GM21447 (cell line): ENCODE data around the gene FAM9C.
"Not testable (repeated sequence)": the region's sequence is repeated elsewhere in the genome, so short reads cannot be mapped to it uniquely, and the experiment has no call there.

Source experiments
- ATAC-seq: cut with Tn5 transposase; IDR thresholded peaks from one replicate; pipeline ENCODE4 v1.9.1; 2021; ENCODE audit not compliant: unreplicated experiment

Gene FAM9C

GRCh38 chrX:13044441-13044840 is at the start of gene FAM9C:
TSS of gene FAM9C (minus strand) at chrX:13044620. CDS start at chrX:13043789, 831 bp downstream.
- ATAC-seq, result no peak

GRCh38 chrX:13093529-13094140 is 49.2 kb upstream of the FAM9C start:
- ATAC-seq, result no peak

- ATAC-seq, result peak; percentile 66
Observed at GRCh38 chrX:13092455-13092941, 48.1 kb upstream of the FAM9C start.

GRCh38 chrX:13091111-13091765 is 46.8 kb upstream of the FAM9C start:
- ATAC-seq, result no peak

GRCh38 chrX:13090339-13091110 is 46.1 kb upstream of the FAM9C start:
- no peak for ATAC-seq

GRCh38 chrX:13090027-13090338 is 45.6 kb upstream of the FAM9C start:
- no peak for ATAC-seq

GRCh38 chrX:13088156-13088487 is 43.7 kb upstream of the FAM9C start:
- no peak for ATAC-seq

GRCh38 chrX:13087322-13088155 is 43.1 kb upstream of the FAM9C start:
- peak; percentile 49 for ATAC-seq

- ATAC-seq, result not testable (repeated sequence)
Observed at GRCh38 chrX:13086793-13087321, 42.4 kb upstream of the FAM9C start.

GRCh38 chrX:13086076-13086475 is 41.7 kb upstream of the FAM9C start:
- ATAC-seq, result no peak

GRCh38 chrX:13085526-13085925 is 41.1 kb upstream of the FAM9C start:
- no peak for ATAC-seq

GRCh38 chrX:13084611-13085010 is 40.2 kb upstream of the FAM9C start:
- no peak for ATAC-seq

GRCh38 chrX:13083755-13084326 is 39.4 kb upstream of the FAM9C start:
- not testable (repeated sequence) for ATAC-seq

GRCh38 chrX:13082206-13083065 is 38.0 kb upstream of the FAM9C start:
- ATAC-seq, result no peak

GRCh38 chrX:13081395-13082205 is 37.2 kb upstream of the FAM9C start:
- peak; percentile 29 for ATAC-seq

GRCh38 chrX:13080128-13080795 is 35.8 kb upstream of the FAM9C start:
- no peak for ATAC-seq

- no peak for ATAC-seq
Observed at GRCh38 chrX:13078739-13079444, 34.5 kb upstream of the FAM9C start.

- ATAC-seq, result no peak
Observed at GRCh38 chrX:13077168-13077567, 32.7 kb upstream of the FAM9C start.
